Activated CD8-positive, alpha-beta T cell treated with anti-CD3 and anti-CD28 coated beads, Interleukin-2, amount 10 ng/mL, durations not matched to agents 7 days and 5 days (primary cell): Measurements from ENCODE around the gene FBXW8. TPM values are rescaled to one million over a fixed set of nuclear protein-coding genes. Genes with fewer than 3 reads are reported as not detected.

Experiments
- ATAC-seq: fragments of 150-1000 bp; cut with Tn5 transposase; one replicate; pipeline ENCODE4 v1.10.0; 2021; ENCODE audit warnings: moderate library complexity
- CTCF ChIA-PET: fragments of 350-600 bp; sonication (Branson Sonifier 250); formaldehyde crosslinking; loops from one replicate; lab custom pipeline; 2021; ENCODE audit warnings: antibody characterized with exemption; lab: Charles Lee
- POLR2A ChIA-PET: fragments of 350-600 bp; sonication (Branson Sonifier 250); formaldehyde crosslinking; loops from one replicate; lab custom pipeline; 2021; ENCODE audit warnings: antibody characterized with exemption; lab: Charles Lee
- DNase-seq: peaks from one replicate; pipeline ENCODE4 v3.0.0-alpha.2; 2020
- H3K27ac Mint-ChIP-seq: one replicate; pipeline ENCODE4 v1.8.0; 2021; ENCODE audit warnings: mild to moderate bottlenecking, mixed read lengths
- H3K27me3 Mint-ChIP-seq: one replicate; pipeline ENCODE4 v1.8.0; 2021; ENCODE audit warnings: low read depth, mixed read lengths
- H3K36me3 Mint-ChIP-seq: one replicate; pipeline ENCODE4 v1.8.0; 2021; ENCODE audit warnings: low read depth, mixed read lengths
- H3K4me1 Mint-ChIP-seq: one replicate; pipeline ENCODE4 v1.8.0; 2021; ENCODE audit warnings: low read depth, mixed read lengths
- H3K4me3 Mint-ChIP-seq: one replicate; pipeline ENCODE4 v1.8.0; 2021; ENCODE audit warnings: mild to moderate bottlenecking, mixed read lengths
- H3K9me3 Mint-ChIP-seq: one replicate; pipeline ENCODE4 v1.8.0; 2022; ENCODE audit warnings: mixed read lengths; ENCODE audit not compliant: insufficient read depth
- total RNA-seq, 2 experiments: library from RNA; stranded (reverse); gene quantifications; one replicate each; pipeline ENCODE4 v1.2.3, GENCODE V29; 2021

The FBXW8 gene
- total RNA-seq, 2 experiments from 2014 or later: 12.4 to 12.9 TPM

DNA sequence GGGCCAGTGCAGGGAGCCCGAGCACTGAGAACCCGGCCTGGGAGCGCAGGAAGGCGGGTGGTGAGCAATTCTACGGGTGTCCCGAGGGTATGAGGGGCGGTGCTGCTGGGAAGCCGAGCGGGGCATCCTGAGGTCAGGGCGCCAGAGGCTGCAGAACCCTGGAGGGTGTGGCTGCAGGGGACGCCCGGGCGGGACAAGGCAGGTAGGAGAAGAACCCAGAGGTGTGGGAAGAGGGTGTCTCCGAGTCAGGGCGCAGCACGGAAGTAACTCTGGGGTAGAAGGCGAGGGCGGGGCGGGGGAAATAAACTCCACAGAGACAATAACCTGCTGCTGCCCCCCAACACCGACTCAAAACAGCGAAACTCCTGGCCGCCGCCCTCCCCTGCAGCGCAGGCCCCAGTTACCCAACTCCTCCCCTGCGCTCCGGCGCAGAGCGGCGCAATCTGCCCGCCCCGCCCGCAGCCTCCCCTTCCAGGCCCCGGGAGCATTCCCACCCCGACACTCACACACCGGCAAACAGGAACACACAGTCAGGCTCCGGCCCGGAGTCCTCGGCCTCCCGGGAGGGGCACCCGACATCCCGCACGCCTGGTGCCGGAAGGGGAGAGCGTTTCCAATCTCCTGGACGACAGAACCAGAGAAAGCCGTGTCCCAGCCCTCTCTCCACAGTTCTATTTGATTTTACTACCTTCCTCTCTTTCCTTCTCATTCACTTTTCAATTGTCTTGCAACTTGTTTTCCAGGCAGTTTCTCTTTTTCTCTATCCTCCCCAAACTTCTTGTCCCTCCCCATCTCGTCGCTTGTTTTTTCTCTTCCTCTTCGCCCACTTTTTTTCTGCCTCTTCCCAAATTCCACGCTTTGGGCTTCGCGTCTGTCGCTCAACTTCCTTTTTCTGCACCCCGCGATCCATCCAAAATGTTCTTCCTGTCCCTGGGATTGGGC lies 31.9 kb upstream of the FBXW8 start:
- ChIA-PET CTCF (interaction anchor here (2.0 kb wide), 1 partner anchor 16 kb away, joined by 7 read pairs; no protein-coding TSS in a partner anchor), POLR2A (no interaction called here)
- Mint-ChIP-seq H3K4me1 (peaks cover 39% of the 10 kb centered on the region), H3K27ac (no peak overlapping the region), H3K27me3 (peaks cover 72% of the 10 kb centered on the region), H3K4me3 (peak overlapping the region; percentile 76), H3K9me3 (peaks cover 5% of the 10 kb centered on the region), H3K36me3 (no peaks in the 10 kb centered on the region)
- DNase-seq: peak; percentile 25
- ATAC-seq: no peak

DNA sequence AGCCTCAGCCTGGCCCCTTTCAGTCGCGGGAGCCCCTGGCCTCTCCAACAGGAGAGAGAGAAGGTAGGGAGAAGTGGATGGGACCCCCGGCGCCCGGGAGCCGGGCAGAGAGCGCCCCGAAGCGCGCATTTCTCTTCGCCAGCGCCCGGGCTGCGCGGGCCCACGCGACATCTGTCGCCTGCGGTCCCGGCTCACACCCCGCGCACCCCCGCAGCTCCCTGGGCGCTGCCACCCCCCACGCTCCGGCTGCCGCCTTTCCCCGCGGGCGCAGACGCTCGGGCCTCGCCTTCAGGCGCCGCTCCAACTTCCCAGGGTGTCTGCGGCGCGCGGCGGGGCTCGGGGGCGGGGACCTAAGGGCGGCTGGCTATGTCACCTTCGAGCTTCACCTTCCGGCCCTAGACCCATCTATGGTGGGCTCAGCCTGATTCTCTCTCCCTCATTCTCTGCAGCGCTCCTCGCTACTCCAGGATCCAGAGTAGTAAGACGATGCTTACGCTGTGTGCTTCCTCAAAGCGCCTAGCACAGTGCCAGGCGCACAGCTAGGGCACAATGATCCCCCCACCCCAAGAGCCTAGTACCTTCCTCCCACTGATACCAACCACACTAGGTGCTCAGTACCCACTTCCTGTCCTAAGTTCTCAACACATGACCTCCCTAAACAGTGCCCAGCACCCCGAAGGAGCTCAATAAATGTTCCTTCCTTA lies 31.1 kb upstream of the FBXW8 start:
- peak overlapping the region; percentile 76 for H3K4me3 Mint-ChIP-seq
- peaks cover 3% of the 10 kb centered on the region for H3K9me3 Mint-ChIP-seq
- H3K27me3 Mint-ChIP-seq: peaks cover 72% of the 10 kb centered on the region
- H3K36me3 Mint-ChIP-seq: no peaks in the 10 kb centered on the region
- no peak overlapping the region for H3K27ac Mint-ChIP-seq
- CTCF ChIA-PET: interaction anchor here (0.6 to 2.0 kb wide), 2 partner anchors 17 to 160 kb away, joined by 3 to 7 read pairs; no protein-coding TSS in a partner anchor
- H3K4me1 Mint-ChIP-seq: peaks cover 35% of the 10 kb centered on the region
- POLR2A ChIA-PET: interaction anchor here (0.6 kb wide), 1 partner anchor 65 kb away, joined by 3 read pairs; no protein-coding TSS in a partner anchor
- DNase-seq: peak; percentile 27
- peak; percentile 25 for ATAC-seq

DNA sequence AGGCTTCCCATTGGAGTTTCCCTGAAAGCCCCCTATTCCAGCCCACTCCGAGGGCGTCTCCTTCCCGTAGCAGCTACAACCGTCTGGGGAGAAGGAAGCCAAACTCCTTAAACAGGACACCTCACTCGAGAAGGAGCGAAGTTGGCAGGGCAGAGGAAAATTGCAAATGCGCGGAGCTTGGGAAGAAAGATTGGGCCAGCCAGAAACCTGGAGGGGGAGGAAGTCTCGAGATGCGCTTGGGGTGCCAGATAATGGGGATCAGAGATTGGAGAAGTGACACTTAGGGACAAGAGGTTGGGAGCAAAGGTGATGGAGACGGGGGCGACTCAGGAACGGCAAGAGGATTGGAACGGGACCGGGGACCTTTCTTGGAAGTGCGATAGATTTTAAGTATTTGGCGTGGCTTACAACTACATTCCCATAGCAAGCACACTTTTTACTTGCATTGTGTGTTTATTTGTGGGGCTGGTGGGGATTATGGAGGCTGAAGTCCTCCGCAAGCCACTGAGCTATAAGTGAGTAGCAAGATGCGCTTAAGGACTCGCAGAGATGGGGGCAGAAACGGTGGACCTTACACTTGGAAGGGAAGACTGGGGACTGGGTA lies 30.4 kb upstream of the FBXW8 start:
- H3K9me3 Mint-ChIP-seq: no peaks in the 10 kb centered on the region
- no peak overlapping the region for H3K27ac Mint-ChIP-seq
- H3K4me3 Mint-ChIP-seq: peak overlapping the region; percentile 55
- DNase-seq: no peak
- ATAC-seq: no peak
- POLR2A ChIA-PET: interaction anchor here (0.6 kb wide), 1 partner anchor 64 kb away, joined by 3 read pairs; no protein-coding TSS in a partner anchor
- no peaks in the 10 kb centered on the region for H3K36me3 Mint-ChIP-seq
- CTCF ChIA-PET: interaction anchor here (0.6 to 2.0 kb wide), 3 partner anchors 17 to 177 kb away, joined by 3 to 7 read pairs (median 3); no protein-coding TSS in a partner anchor
- H3K27me3 Mint-ChIP-seq: peaks cover 72% of the 10 kb centered on the region
- H3K4me1 Mint-ChIP-seq: peaks cover 35% of the 10 kb centered on the region

DNA sequence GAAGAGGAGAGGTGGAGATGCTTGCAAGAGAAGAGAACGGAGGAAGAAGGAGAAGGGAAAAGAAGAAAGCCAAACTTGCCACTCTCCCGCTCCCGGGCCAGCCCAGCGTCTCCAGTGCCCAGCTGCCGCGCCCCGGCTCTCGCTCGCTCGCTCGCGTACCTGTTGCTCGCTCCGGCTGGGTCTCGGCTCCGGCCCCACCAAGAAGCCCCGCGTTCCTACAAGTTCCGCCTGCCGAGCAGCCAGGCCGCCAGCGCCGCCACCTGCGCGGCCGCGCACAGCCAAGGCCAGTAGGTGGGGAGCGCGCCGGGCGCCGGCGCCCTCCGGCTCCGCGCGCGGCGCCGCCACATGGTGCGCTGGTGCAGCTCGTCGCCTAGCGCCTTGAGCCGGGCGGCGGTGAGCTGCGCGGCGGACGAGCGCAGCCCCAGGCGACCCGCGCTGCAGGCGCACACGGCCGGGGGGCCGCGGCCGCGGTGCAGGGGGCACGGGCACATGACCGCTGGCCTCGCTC lies 29.9 kb upstream of the FBXW8 start:
- H3K4me3 Mint-ChIP-seq: peak overlapping the region; percentile 55
- no peaks in the 10 kb centered on the region for H3K9me3 Mint-ChIP-seq
- no peaks in the 10 kb centered on the region for H3K36me3 Mint-ChIP-seq
- H3K27ac Mint-ChIP-seq: no peak overlapping the region
- ATAC-seq (peak; percentile 87), DNase-seq (peak; percentile 45)
- CTCF ChIA-PET: interaction anchor here (1.0 to 2.0 kb wide), 3 partner anchors 18 to 178 kb away, joined by 3 to 7 read pairs (median 4); no protein-coding TSS in a partner anchor
- POLR2A ChIA-PET: no interaction called here
- peaks cover 71% of the 10 kb centered on the region for H3K27me3 Mint-ChIP-seq
- peaks cover 35% of the 10 kb centered on the region for H3K4me1 Mint-ChIP-seq

DNA sequence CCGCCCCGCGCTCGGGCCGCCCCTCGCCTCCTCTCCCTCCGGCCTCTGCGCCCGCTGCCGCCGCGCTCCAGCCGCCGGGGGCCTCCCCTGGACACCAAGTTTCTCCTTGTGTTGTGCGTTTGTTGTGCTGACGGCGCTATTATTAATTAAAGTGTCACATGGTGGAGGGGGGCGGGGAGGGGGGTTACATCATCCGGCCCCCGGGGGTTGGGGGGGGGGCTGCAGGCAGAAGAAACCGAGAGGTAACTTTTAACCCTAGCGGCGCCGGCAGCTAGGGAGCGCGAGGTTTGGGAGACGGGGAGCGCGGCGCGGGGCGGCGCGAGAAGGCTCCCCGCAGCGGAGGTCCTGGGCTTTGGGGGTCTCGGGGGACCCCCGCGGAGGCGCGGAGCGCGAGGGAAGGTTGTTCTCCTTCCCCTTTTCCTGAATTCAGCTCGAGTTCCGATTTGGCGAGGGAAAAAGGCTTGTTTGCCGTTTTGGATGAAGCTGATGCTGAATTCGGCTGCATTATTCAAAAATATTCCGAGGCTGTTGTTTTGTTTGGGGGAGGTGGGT lies 29.3 kb upstream of the FBXW8 start, which contains the start of gene HRK:
TSS of gene HRK (minus strand) at position 117 of the 552 bp plus-strand sequence. CDS start 134 bp downstream, outside the sequence.
- Mint-ChIP-seq H3K36me3 (no peaks in the 10 kb centered on the region), H3K27ac (no peak within 1 kb of the TSS), H3K9me3 (no peaks in the 10 kb centered on the region), H3K4me3 (peak within 1 kb of the TSS; percentile 55), H3K27me3 (peaks cover 70% of the 10 kb centered on the region), H3K4me1 (peaks cover 35% of the 10 kb centered on the region)
- no peak for ATAC-seq
- DNase-seq: no peak
- POLR2A ChIA-PET: no interaction called here
- CTCF ChIA-PET: interaction anchor here (1.0 kb wide), 2 partner anchors 18 to 178 kb away, joined by 3 to 4 read pairs; no protein-coding TSS in a partner anchor

DNA sequence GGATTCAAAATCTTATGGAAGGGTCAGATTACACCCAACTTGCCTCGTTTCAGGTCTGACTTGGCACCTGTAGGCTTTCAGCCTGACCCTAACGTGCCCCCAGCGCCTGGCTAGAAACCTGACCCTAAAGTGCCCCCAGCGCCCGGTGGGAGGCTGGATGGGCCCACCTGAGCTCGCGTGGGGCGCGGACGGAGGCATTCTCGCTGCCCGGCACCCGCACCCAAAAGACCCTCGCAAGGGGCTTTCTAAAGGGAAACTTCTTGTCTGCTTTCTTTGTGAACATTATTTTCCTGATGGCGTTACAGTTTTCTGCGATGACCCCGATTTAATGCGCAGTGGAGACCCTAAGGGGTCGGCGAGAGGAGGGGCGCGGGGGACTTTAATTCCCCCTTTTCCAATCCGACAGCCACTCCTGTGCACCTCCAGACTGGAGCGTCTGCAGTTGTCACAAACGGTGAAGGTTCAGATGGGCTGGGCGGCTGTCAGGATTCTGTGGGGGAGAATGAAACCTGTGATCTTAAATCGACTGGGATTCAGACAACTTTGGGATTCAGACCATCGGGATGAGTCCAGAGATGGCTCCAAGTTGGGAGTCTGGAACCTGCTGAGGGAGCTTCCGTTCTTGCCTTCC lies 28.8 kb upstream of the FBXW8 start:
- Mint-ChIP-seq H3K27ac (no peak overlapping the region), H3K9me3 (no peaks in the 10 kb centered on the region), H3K4me1 (peaks cover 35% of the 10 kb centered on the region), H3K4me3 (peak overlapping the region; percentile 44), H3K27me3 (peaks cover 68% of the 10 kb centered on the region), H3K36me3 (no peaks in the 10 kb centered on the region)
- CTCF ChIA-PET: interaction anchor here (0.8 to 1.3 kb wide), 4 partner anchors 8 to 178 kb away, joined by 3 to 5 read pairs (median 4); no protein-coding TSS in a partner anchor
- no peak for DNase-seq
- POLR2A ChIA-PET: no interaction called here
- no peak for ATAC-seq

DNA sequence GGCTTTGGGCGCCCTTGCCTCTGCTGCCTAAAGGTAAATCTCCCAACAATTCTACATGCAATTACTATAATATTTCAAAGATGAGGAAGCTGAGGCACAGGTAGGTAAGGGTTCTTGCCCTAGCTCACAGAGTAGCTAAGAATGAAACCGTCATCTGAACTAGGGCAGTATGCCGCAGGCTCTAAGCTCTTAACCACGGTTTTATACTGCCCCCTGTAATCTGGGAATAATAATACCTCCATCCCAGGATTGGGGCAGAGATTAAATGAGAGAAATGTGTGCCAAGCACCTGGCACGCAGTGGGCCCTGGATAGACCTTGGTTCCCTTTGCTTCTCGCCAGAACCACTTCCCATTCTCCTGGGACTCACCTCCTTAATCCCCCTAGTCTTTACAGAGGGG lies 28.0 kb upstream of the FBXW8 start:
- Mint-ChIP-seq H3K4me1 (peaks cover 35% of the 10 kb centered on the region), H3K4me3 (no peak overlapping the region), H3K36me3 (no peaks in the 10 kb centered on the region), H3K27me3 (peaks cover 67% of the 10 kb centered on the region), H3K9me3 (no peaks in the 10 kb centered on the region), H3K27ac (no peak overlapping the region)
- CTCF ChIA-PET: interaction anchor here (0.8 to 1.3 kb wide), 3 partner anchors 9 to 179 kb away, joined by 3 to 5 read pairs (median 3); no protein-coding TSS in a partner anchor
- DNase-seq (no peak), ATAC-seq (no peak)
- POLR2A ChIA-PET: no interaction called here

DNA sequence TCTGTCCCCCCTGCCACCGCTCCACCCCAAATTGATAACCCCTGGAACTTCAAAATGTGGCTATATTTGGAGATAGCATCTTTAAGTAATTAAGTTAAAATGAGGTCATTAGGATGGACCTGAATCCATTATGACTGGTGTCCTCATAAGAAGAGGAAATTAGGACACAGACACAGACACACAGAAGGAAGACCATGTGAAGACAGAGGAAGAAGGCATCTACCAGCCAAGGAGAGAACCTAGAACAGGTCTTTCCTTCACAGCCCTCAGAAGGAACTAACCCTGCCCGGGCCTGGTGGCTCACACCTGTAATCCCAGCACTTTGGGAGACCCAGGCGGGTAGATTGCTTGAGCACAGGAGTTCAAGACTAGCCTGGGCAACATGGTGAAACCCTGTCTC lies 25.9 kb upstream of the FBXW8 start:
- Mint-ChIP-seq H3K9me3 (no peaks in the 10 kb centered on the region), H3K4me3 (no peak overlapping the region), H3K27ac (no peak overlapping the region), H3K27me3 (peaks cover 55% of the 10 kb centered on the region), H3K36me3 (no peaks in the 10 kb centered on the region), H3K4me1 (peaks cover 21% of the 10 kb centered on the region)
- ATAC-seq: no peak
- DNase-seq: no peak
- ChIA-PET CTCF (no interaction called here), POLR2A (no interaction called here)

DNA sequence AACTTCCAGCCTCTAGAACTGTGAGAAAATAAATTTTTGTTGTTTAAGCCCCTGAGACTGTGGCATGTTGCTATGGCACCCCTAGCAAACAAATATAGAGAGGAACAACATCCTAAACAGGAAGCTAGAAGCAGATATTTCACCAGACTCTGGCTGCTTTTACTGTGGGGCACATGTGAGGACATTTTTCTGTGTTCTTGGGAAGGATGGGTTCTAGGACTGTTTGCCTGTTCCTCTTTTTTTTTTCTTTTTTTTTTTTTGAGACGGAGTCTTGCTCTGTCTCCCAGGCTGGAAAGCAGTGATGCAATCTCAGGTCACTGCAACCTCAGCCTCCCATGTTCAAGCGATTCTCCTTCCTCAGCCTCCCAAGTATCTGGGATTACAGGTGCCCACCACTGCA lies 25.3 kb upstream of the FBXW8 start:
- ChIA-PET POLR2A (no interaction called here), CTCF (no interaction called here)
- H3K27ac Mint-ChIP-seq: no peak overlapping the region
- peaks cover 49% of the 10 kb centered on the region for H3K27me3 Mint-ChIP-seq
- DNase-seq (no peak), ATAC-seq (peak; percentile 29)
- no peak overlapping the region for H3K4me3 Mint-ChIP-seq
- no peaks in the 10 kb centered on the region for H3K9me3 Mint-ChIP-seq
- no peaks in the 10 kb centered on the region for H3K36me3 Mint-ChIP-seq
- peaks cover 14% of the 10 kb centered on the region for H3K4me1 Mint-ChIP-seq

DNA sequence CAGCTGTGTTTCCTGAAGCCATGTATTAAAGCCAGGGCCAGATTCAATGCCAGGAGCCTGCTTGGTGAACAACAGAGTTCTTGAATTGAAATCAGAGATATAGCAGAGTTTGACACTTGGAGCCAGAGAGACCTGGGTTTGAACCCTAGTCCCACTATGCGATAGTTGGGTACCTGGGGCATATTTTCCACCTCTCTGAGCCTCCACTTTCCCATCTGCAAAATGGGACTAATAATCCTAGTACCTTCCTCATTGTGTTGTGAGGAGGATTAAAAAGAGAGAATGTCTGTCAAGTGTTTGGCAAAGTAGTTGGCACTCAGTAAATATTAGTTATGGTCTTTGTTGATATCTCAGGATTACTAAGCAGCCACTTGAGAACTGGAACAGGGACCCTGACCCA lies 23.5 kb upstream of the FBXW8 start:
- Mint-ChIP-seq H3K27ac (no peak overlapping the region), H3K4me3 (no peak overlapping the region), H3K4me1 (peaks cover 5% of the 10 kb centered on the region), H3K36me3 (no peaks in the 10 kb centered on the region), H3K27me3 (peaks cover 42% of the 10 kb centered on the region), H3K9me3 (no peaks in the 10 kb centered on the region)
- POLR2A ChIA-PET: no interaction called here
- CTCF ChIA-PET: no interaction called here
- ATAC-seq: no peak
- DNase-seq: no peak
